ENCODE measurements around the gene BRD2. TPM values are rescaled to one million over a fixed set of nuclear protein-coding genes. Genes with fewer than 3 reads are reported as not detected.

Gene BRD2
- total and polyA plus RNA-seq, 9 of the 15 experiments (the other 6 are each of a cell fraction or from before 2014, with no cell fraction given): 19.0 to 252 (median 181) TPM

DNA sequence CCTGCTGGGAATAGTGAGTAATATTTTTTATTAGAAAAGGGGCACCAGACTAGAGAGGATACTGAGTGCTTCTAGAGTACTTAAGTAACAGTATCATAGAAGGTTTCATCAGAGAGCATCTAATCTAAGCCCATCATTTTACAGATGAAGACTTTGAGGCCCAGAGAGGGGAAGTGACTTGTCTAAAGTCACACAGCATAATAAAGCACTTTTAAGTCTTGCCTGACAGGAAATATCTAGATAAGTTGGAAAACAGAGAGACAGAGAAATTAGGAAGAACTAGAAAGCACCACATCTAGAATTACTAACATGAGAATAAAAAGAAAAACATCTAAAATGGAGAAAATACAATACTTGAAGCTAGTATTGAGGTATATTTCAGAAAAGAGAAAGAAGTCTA, 21.5 kb upstream of the BRD2 start (continued):
- TF ChIP-seq RFX1 (IDR thresholded peaks at IDR 0.05): no peak
- TF ChIP-seq ZNF717 (CRISPR knock-in tag; IDR thresholded peaks at IDR 0.05): no peak
- no peak for TF ChIP-seq MXI1 (IDR thresholded peaks at IDR 0.05; ENCODE audit: low read depth, low read length)
- TF ChIP-seq GTF2E2 (tag; IDR thresholded peaks at IDR 0.05): no peak
- TF ChIP-seq TAF9B (IDR thresholded peaks at IDR 0.05; ENCODE audit: partially characterized antibody): no peak
- 0 out of 2 replicates have a peak, but pooled peaks have one; percentile 46 for TF ChIP-seq SMARCA5 (IDR thresholded peaks at IDR 0.05)
- peak; percentile 17 to 40; a peak in 1 of 4 replicates for TF ChIP-seq KDM1A (IDR thresholded peaks at IDR 0.05)
- no peak for TF ChIP-seq SMAD4 (CRISPR knock-in tag; conservative IDR thresholded peaks at IDR 0.05)
- TF ChIP-seq TCFL5 (CRISPR knock-in tag; conservative IDR thresholded peaks at IDR 0.05): no peak
- TF ChIP-seq SIN3B (IDR thresholded peaks at IDR 0.05; ENCODE audit: low read depth): no peak
- TF ChIP-seq ZNF707 (CRISPR knock-in tag; conservative IDR thresholded peaks at IDR 0.05): no peak
- peak; percentile 84 for TF ChIP-seq BCOR (IDR thresholded peaks at IDR 0.05)
- TF ChIP-seq ZFP36 (IDR thresholded peaks at IDR 0.05; ENCODE audit: low read depth, low read length, partially characterized antibody): peak; percentile 58
- TF ChIP-seq, protein P1, sequence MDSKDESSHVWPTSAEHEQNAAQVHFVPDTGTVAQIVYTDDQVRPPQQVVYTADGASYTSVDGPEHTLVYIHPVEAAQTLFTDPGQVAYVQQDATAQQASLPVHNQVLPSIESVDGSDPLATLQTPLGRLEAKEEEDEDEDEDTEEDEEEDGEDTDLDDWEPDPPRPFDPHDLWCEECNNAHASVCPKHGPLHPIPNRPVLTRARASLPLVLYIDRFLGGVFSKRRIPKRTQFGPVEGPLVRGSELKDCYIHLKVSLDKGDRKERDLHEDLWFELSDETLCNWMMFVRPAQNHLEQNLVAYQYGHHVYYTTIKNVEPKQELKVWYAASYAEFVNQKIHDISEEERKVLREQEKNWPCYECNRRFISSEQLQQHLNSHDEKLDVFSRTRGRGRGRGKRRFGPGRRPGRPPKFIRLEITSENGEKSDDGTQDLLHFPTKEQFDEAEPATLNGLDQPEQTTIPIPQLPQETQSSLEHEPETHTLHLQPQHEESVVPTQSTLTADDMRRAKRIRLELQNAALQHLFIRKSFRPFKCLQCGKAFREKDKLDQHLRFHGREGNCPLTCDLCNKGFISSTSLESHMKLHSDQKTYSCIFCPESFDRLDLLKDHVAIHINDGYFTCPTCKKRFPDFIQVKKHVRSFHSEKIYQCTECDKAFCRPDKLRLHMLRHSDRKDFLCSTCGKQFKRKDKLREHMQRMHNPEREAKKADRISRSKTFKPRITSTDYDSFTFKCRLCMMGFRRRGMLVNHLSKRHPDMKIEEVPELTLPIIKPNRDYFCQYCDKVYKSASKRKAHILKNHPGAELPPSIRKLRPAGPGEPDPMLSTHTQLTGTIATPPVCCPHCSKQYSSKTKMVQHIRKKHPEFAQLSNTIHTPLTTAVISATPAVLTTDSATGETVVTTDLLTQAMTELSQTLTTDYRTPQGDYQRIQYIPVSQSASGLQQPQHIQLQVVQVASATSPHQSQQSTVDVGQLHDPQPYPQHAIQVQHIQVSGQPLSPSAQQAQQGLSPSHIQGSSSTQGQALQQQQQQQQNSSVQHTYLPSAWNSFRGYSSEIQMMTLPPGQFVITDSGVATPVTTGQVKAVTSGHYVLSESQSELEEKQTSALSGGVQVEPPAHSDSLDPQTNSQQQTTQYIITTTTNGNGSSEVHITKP (IDR thresholded peaks at IDR 0.05; ENCODE audit: partially characterized antibody): no peak
- TF ChIP-seq CCAR2 (IDR thresholded peaks at IDR 0.05; ENCODE audit: low read depth, low read length): no peak
- TF ChIP-seq NR3C1 (CRISPR knock-in tag; IDR thresholded peaks at IDR 0.05): no peak
- no peak for TF ChIP-seq ZSCAN32 (CRISPR knock-in tag; IDR thresholded peaks at IDR 0.05)
- TF ChIP-seq, protein P2, sequence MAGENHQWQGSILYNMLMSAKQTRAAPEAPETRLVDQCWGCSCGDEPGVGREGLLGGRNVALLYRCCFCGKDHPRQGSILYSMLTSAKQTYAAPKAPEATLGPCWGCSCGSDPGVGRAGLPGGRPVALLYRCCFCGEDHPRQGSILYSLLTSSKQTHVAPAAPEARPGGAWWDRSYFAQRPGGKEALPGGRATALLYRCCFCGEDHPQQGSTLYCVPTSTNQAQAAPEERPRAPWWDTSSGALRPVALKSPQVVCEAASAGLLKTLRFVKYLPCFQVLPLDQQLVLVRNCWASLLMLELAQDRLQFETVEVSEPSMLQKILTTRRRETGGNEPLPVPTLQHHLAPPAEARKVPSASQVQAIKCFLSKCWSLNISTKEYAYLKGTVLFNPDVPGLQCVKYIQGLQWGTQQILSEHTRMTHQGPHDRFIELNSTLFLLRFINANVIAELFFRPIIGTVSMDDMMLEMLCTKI (IDR thresholded peaks at IDR 0.05; ENCODE audit: partially characterized antibody): no peak
- no peak for TF ChIP-seq GABPB2 (CRISPR knock-in tag; conservative IDR thresholded peaks at IDR 0.05)

Measured in K562 (cell line).